HG03196 (cell line): ENCODE data around the gene MTCH1.

ENCODE experiments used
- ATAC-seq: cut with Tn5 transposase; IDR thresholded peaks from one replicate; pipeline ENCODE4 v1.9.1; 2021; ENCODE audit not compliant: unreplicated experiment

MTCH1 gene, protein sequence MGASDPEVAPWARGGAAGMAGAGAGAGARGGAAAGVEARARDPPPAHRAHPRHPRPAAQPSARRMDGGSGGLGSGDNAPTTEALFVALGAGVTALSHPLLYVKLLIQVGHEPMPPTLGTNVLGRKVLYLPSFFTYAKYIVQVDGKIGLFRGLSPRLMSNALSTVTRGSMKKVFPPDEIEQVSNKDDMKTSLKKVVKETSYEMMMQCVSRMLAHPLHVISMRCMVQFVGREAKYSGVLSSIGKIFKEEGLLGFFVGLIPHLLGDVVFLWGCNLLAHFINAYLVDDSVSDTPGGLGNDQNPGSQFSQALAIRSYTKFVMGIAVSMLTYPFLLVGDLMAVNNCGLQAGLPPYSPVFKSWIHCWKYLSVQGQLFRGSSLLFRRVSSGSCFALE

GRCh38 chr6:36985808-36986703 is at the start of gene MTCH1:
Gene MTCH1 (minus strand): TSS chr6:36986196. CDS start chr6:36986173, 23 bp downstream.
- ATAC-seq = peak; percentile 76

GRCh38 chr6:37033819-37034795 is 48.1 kb upstream of the MTCH1 start:
- no peak for ATAC-seq

DNA sequence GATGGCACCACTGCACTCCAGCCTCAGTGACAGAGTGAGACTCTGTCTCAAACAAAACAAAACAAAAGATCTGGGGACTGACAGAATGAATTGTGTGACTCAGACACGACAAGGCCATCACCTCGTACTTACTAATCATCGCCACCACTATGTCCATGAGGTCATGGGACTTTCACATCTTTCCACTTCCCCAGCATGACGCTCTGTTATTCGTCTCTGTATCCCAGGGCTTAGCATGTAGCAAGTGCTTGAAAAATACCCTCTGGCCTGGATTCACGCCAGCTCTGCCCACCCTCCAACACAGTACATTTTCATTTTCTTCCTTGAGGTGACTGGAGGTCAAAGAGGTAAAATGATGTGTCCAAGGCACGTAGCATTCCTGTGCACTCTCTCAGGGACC is 47.3 kb upstream of the MTCH1 start:
- ATAC-seq = no peak

GRCh38 chr6:37032239-37032638 is 46.2 kb upstream of the MTCH1 start:
- no peak for ATAC-seq

DNA sequence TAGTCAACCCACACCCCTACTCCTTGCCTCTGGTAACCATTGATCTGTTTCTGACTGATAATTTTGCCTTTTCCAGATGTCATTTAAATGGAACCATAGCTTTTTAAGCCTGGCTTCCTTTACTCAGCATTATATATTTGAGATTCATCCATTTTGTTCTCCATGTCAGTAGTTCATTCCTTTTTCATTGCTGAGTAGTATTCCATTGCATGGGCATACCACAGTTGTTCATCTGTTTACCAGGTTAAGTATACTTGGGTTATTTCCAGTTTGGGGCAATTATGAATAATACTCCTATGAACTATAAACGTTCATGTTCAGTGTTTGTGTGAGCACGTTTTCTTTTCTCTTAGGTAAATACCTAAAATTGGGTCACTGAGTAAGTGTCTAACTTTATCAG is 44.6 kb upstream of the MTCH1 start:
- ATAC-seq = no peak

- no peak for ATAC-seq
Observed at GRCh38 chr6:37029249-37029971, 43.4 kb upstream of the MTCH1 start.

DNA sequence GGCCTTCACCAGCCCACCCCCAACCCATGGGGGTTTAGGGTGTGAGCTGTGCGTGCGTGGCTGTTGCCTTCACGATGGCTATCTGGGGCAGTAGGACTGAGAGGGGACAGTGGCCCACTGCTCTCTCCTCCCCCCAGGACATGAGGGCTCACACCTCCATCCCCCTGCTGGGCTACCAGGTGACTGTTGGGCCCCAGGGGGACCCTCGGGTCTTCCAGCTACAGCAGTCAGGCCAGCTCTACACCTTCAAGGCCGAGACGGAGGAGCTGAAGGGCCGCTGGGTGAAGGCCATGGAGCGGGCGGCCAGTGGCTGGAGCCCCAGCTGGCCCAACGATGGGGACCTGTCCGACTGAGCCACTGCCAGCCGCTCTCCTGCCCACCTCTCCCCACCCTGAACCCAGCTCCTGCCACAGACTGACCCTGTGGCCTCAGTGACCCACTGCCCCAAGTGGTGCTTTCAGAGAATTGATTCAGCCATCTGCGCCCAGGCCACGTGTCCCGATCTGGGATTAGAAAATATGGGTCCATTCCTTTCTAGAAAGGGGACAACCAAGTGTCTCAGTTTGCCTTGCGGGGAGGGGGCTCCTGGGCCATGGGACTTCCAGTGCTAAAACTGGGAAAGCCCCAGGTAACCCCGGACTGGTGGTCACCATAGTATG is 41.9 kb upstream of the MTCH1 start:
- ATAC-seq = no peak

DNA sequence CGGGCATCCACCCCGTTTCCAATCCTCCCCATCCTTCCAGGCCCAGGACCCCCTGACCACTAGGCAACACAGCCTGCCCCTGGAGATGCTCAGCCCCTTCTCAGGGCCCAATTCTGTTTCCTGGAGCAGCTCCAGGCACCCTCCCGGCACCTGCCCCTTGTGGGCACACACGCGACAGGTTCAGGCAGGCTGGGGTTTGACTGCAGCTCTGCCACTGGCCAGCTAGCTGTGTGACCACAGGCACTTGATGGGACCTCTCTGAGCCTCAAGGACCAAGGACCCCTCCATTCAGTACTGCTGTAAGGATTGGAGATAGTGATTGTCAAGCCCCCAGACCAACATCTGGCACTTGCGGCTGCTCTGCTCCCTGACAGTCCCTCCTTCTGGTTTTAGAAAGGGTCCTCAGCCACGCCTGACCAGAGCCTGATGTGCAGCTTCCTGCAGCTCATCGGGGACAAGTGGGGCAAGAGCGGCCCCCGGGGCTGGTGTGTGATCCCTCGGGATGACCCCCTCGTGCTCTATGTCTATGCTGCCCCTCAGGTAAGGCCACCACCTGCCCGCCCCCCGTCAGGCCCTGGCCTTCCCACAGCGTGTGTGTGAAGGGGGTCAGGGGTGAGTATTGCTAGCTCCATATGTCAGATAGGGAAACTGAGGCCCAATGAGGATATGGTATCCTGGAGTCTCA is 41.2 kb upstream of the MTCH1 start:
- ATAC-seq = no peak

GRCh38 chr6:37025621-37026466 is 39.8 kb upstream of the MTCH1 start:
- no peak for ATAC-seq

DNA sequence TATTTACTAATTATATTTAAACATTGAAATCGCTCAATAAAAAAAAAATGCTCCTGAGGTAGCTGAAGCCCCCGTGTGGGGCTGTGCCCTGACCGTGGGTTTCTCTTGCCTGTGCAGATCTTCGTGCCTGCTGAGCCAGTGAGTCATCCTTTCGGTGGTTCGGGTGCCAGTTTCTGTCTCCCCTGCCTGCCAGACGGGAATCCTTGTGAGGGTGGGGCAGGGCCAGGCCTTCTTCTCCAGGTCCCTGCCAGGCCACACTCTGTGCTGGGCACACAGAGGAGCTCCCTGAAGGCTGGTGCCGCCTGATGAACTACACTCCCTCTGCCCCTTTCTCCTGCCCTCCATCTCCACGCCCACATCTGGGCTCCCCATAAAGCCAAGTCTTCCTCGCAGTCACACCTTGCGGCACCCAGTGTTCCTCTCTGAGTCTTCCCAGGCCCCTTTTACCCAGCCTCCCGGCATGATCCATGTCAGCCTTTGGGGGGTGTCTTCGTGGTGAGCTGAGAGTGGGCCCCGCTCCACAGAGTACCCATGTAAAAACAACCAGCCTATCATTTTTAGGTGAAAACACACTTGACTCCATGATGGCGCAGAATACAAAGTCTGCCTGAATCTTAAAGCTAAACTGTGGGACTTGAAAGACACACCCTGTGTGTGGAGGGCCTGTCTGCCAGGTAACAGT is 38.8 kb upstream of the MTCH1 start:
- no peak for ATAC-seq

DNA sequence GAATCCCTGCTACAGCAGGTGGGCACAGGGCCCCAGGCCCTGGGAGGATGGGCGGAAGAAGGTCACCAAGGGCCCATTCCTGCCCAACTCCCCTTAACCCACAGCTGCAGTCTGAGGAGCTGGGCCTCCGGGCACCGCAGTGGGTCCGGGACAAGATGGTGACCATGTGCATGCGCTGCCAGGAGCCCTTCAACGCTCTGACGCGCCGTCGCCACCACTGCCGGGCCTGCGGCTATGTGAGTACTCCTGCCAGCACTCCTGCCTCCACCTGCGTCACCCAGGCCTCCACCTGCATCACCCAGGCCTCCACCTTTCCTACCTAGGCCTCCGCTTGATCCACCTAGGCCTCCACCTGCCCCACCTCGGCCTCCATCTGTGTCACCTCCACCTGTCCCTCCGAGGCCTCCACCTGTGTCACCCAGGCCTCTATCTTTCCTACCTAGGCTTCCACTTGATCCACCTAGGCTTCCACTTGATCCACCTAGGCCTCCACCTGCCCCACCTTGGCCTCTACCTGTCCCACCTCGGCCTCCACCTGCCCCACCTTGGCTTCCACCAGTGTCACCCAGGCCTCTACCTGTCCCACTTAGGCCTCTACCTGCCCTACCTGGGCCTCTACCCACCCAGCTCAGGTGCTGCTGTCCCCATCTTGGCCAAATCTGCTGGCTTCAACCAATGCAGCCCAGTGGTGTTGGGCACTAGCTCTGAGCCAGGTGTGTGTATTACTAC is 36.3 kb upstream of the MTCH1 start:
- no peak for ATAC-seq

GRCh38 chr6:37021356-37022129 is 35.5 kb upstream of the MTCH1 start:
- ATAC-seq = no peak

- ATAC-seq = no peak
Observed at GRCh38 chr6:37020812-37021211, 34.8 kb upstream of the MTCH1 start.

- ATAC-seq = no peak
Observed at GRCh38 chr6:37020381-37020780, 34.4 kb upstream of the MTCH1 start.

GRCh38 chr6:37019065-37019450 is 33.1 kb upstream of the MTCH1 start:
- no peak for ATAC-seq
